ENCODE data around the gene RAB41.
"Not testable (repeated sequence)": the region's sequence is repeated elsewhere in the genome, so short reads cannot be mapped to it uniquely, and the experiment has no call there.

Gene RAB41

GRCh38 chrX:70274029-70274428 is 7.9 kb upstream of the RAB41 start:
- not testable (repeated sequence) for H2AK5ac ChIP-seq (ENCODE audit: low read length); H4K5ac ChIP-seq (ENCODE audit: low read length); H3K36me3 ChIP-seq (ENCODE audit: control insufficient read depth, insufficient read depth, low read length); H3K27me3 ChIP-seq (ENCODE audit: insufficient read depth, low read length, poor library complexity); H3K4ac ChIP-seq (ENCODE audit: low read depth, low read length); H2BK15ac ChIP-seq (replicated peaks; ENCODE audit: low read depth); H2BK5ac ChIP-seq (ENCODE audit: low read length); H3K4me1 ChIP-seq (ENCODE audit: control insufficient read depth, low read depth, low read length); H3K56ac ChIP-seq (ENCODE audit: low read length); H3K27ac ChIP-seq (ENCODE audit: low read depth, low read length); DNase-seq; H4K8ac ChIP-seq (ENCODE audit: low read depth, low read length); H3K79me2 ChIP-seq (ENCODE audit: control insufficient read depth, insufficient read depth, low read length); H3K23ac ChIP-seq (ENCODE audit: low read length); H2BK120ac ChIP-seq (ENCODE audit: low read depth, low read length); H3K9ac ChIP-seq (ENCODE audit: low read length); H3K79me1 ChIP-seq (ENCODE audit: low read length); H3K18ac ChIP-seq (ENCODE audit: low read length); H3K4me2 ChIP-seq (ENCODE audit: low read length); H3K4me3 ChIP-seq (ENCODE audit: low read length)
- WGBS (ENCODE audit: extremely low coverage, insufficient coverage, low lambda C conversion rate): no CpG with 5 or more reads among the region's 7 CpGs

GRCh38 chrX:70279081-70279480 is 2.9 kb upstream of the RAB41 start:
- Histone ChIP-seq H3K27ac (ENCODE audit: low read depth, low read length) (no peak overlapping the region), H2BK120ac (ENCODE audit: low read depth, low read length) (no peak overlapping the region), H4K5ac (ENCODE audit: low read length) (no peak overlapping the region), H3K9ac (ENCODE audit: low read length) (no peak overlapping the region), H3K27me3 (ENCODE audit: insufficient read depth, low read length, poor library complexity) (no peaks in the 10 kb centered on the region), H4K8ac (ENCODE audit: low read depth, low read length) (no peak overlapping the region), H3K79me1 (ENCODE audit: low read length) (no peaks in the 10 kb centered on the region), H3K79me2 (ENCODE audit: control insufficient read depth, insufficient read depth, low read length) (no peaks in the 10 kb centered on the region), H3K4me2 (ENCODE audit: low read length) (no peak overlapping the region), H3K23ac (ENCODE audit: low read length) (no peak overlapping the region), H3K36me3 (ENCODE audit: control insufficient read depth, insufficient read depth, low read length) (no peaks in the 10 kb centered on the region), H2AK5ac (ENCODE audit: low read length) (no peak overlapping the region), H2BK15ac (replicated peaks; ENCODE audit: low read depth) (no peak overlapping the region), H3K4ac (ENCODE audit: low read depth, low read length) (no peak overlapping the region), H3K4me1 (ENCODE audit: control insufficient read depth, low read depth, low read length) (no peaks in the 10 kb centered on the region), H3K56ac (ENCODE audit: low read length) (no peak overlapping the region), H3K4me3 (ENCODE audit: low read length) (no peak overlapping the region), H2BK5ac (ENCODE audit: low read length) (no peak overlapping the region), H3K18ac (ENCODE audit: low read length) (no peak overlapping the region)
- no CpG with 5 or more reads among the region's 3 CpGs for WGBS (ENCODE audit: extremely low coverage, insufficient coverage, low lambda C conversion rate)
- no peak for DNase-seq

- no peak overlapping the region for H3K4ac ChIP-seq (ENCODE audit: low read depth, low read length)
- no peak overlapping the region for H3K23ac ChIP-seq (ENCODE audit: low read length)
- WGBS (ENCODE audit: extremely low coverage, insufficient coverage, low lambda C conversion rate): no CpG with 5 or more reads among the region's 3 CpGs
- H3K4me1 ChIP-seq (ENCODE audit: control insufficient read depth, low read depth, low read length): no peaks in the 10 kb centered on the region
- no peak overlapping the region for H3K4me2 ChIP-seq (ENCODE audit: low read length)
- H3K9ac ChIP-seq (ENCODE audit: low read length): no peak overlapping the region
- no peaks in the 10 kb centered on the region for H3K79me1 ChIP-seq (ENCODE audit: low read length)
- H4K8ac ChIP-seq (ENCODE audit: low read depth, low read length): no peak overlapping the region
- H3K27me3 ChIP-seq (ENCODE audit: insufficient read depth, low read length, poor library complexity): no peaks in the 10 kb centered on the region
- H2BK5ac ChIP-seq (ENCODE audit: low read length): no peak overlapping the region
- H2BK120ac ChIP-seq (ENCODE audit: low read depth, low read length): no peak overlapping the region
- no peaks in the 10 kb centered on the region for H3K36me3 ChIP-seq (ENCODE audit: control insufficient read depth, insufficient read depth, low read length)
- H4K5ac ChIP-seq (ENCODE audit: low read length): no peak overlapping the region
- H2AK5ac ChIP-seq (ENCODE audit: low read length): no peak overlapping the region
- H3K18ac ChIP-seq (ENCODE audit: low read length): no peak overlapping the region
- H3K56ac ChIP-seq (ENCODE audit: low read length): no peak overlapping the region
- no peak overlapping the region for H3K4me3 ChIP-seq (ENCODE audit: low read length)
- no peak overlapping the region for H3K27ac ChIP-seq (ENCODE audit: low read depth, low read length)
- no peak for DNase-seq
- no peaks in the 10 kb centered on the region for H3K79me2 ChIP-seq (ENCODE audit: control insufficient read depth, insufficient read depth, low read length)
- no peak overlapping the region for H2BK15ac ChIP-seq (replicated peaks; ENCODE audit: low read depth)
Measured at GRCh38 chrX:70280573-70280972, 1.4 kb upstream of the RAB41 start.

GRCh38 chrX:70289168-70289792 is 7.3 kb downstream of the RAB41 start:
- H3K4me3 ChIP-seq (ENCODE audit: low read length): peak overlapping the region; percentile 77
- no peak overlapping the region for H2BK5ac ChIP-seq (ENCODE audit: low read length)
- H3K56ac ChIP-seq (ENCODE audit: low read length): peak overlapping the region; percentile 95
- H3K4ac ChIP-seq (ENCODE audit: low read depth, low read length): no peak overlapping the region
- H3K9ac ChIP-seq (ENCODE audit: low read length): peak overlapping the region; percentile 86
- no peak overlapping the region for H2AK5ac ChIP-seq (ENCODE audit: low read length)
- H4K8ac ChIP-seq (ENCODE audit: low read depth, low read length): no peak overlapping the region
- no peaks in the 10 kb centered on the region for H3K79me1 ChIP-seq (ENCODE audit: low read length)
- no peak overlapping the region for H3K27ac ChIP-seq (ENCODE audit: low read depth, low read length)
- no peak for DNase-seq
- no peak overlapping the region for H3K23ac ChIP-seq (ENCODE audit: low read length)
- H3K18ac ChIP-seq (ENCODE audit: low read length): no peak overlapping the region
- no peak overlapping the region for H2BK120ac ChIP-seq (ENCODE audit: low read depth, low read length)
- no peak overlapping the region for H2BK15ac ChIP-seq (replicated peaks; ENCODE audit: low read depth)
- H4K5ac ChIP-seq (ENCODE audit: low read length): no peak overlapping the region
- H3K4me2 ChIP-seq (ENCODE audit: low read length): peak overlapping the region; percentile 68
- peaks cover 3% of the 10 kb centered on the region for H3K79me2 ChIP-seq (ENCODE audit: control insufficient read depth, insufficient read depth, low read length)
- no peaks in the 10 kb centered on the region for H3K36me3 ChIP-seq (ENCODE audit: control insufficient read depth, insufficient read depth, low read length)
- no CpG with 5 or more reads among the region's 11 CpGs for WGBS (ENCODE audit: extremely low coverage, insufficient coverage, low lambda C conversion rate)
- no peaks in the 10 kb centered on the region for H3K27me3 ChIP-seq (ENCODE audit: insufficient read depth, low read length, poor library complexity)
- H3K4me1 ChIP-seq (ENCODE audit: control insufficient read depth, low read depth, low read length): no peaks in the 10 kb centered on the region

- H4K5ac ChIP-seq (ENCODE audit: low read length): no peak within 1 kb of the TSS
- H2BK15ac ChIP-seq (replicated peaks; ENCODE audit: low read depth): no peak within 1 kb of the TSS
- no peak within 1 kb of the TSS for H3K27ac ChIP-seq (ENCODE audit: low read depth, low read length)
- H2BK5ac ChIP-seq (ENCODE audit: low read length): no peak within 1 kb of the TSS
- H3K36me3 ChIP-seq (ENCODE audit: control insufficient read depth, insufficient read depth, low read length): no peaks in the 10 kb centered on the region
- H3K4me2 ChIP-seq (ENCODE audit: low read length): peak within 1 kb of the TSS; percentile 74
- H3K9ac ChIP-seq (ENCODE audit: low read length): peak within 1 kb of the TSS; percentile 86
- no peak within 1 kb of the TSS for H3K18ac ChIP-seq (ENCODE audit: low read length)
- peak within 1 kb of the TSS; percentile 55 for H3K4ac ChIP-seq (ENCODE audit: low read depth, low read length)
- H3K4me1 ChIP-seq (ENCODE audit: control insufficient read depth, low read depth, low read length): no peaks in the 10 kb centered on the region
- H3K79me1 ChIP-seq (ENCODE audit: low read length): no peaks in the 10 kb centered on the region
- peak within 1 kb of the TSS; percentile 95 for H3K56ac ChIP-seq (ENCODE audit: low read length)
- H3K23ac ChIP-seq (ENCODE audit: low read length): no peak within 1 kb of the TSS
- no peak within 1 kb of the TSS for H2AK5ac ChIP-seq (ENCODE audit: low read length)
- peaks cover 3% of the 10 kb centered on the region for H3K79me2 ChIP-seq (ENCODE audit: control insufficient read depth, insufficient read depth, low read length)
- DNase-seq: peak; percentile 87
- H4K8ac ChIP-seq (ENCODE audit: low read depth, low read length): no peak within 1 kb of the TSS
- H3K4me3 ChIP-seq (ENCODE audit: low read length): peak within 1 kb of the TSS; percentile 85
- no peaks in the 10 kb centered on the region for H3K27me3 ChIP-seq (ENCODE audit: insufficient read depth, low read length, poor library complexity)
- no peak within 1 kb of the TSS for H2BK120ac ChIP-seq (ENCODE audit: low read depth, low read length)
- WGBS (ENCODE audit: extremely low coverage, insufficient coverage, low lambda C conversion rate): no CpG with 5 or more reads among the region's 62 CpGs
Measured at GRCh38 chrX:70289793-70290770, 8.1 kb downstream of the RAB41 start, which contains the start of the genes KIF4A and PDZD11. TSS of gene KIF4A (plus strand) at chrX:70290104. CDS start at chrX:70290459, 355 bp downstream. TSS of gene PDZD11 (minus strand) at chrX:70289927. CDS start at chrX:70289341, 586 bp downstream.

Measured in mesendoderm (in vitro differentiated cells).